GM13977 (cell line): Measurements from ENCODE around the gene ZFAND3.
"Not testable (repeated sequence)": the region's sequence is repeated elsewhere in the genome, so short reads cannot be mapped to it uniquely, and the experiment has no call there.

Experiments
- DNase-seq: peaks from one replicate; pipeline ENCODE4 v3.0.0; 2012; ENCODE audit warnings: low spot score
- CTCF ChIP-seq: IDR thresholded peaks from 2 replicates; pipeline ENCODE4 v1.5.1; 2012; ENCODE audit warnings: mild to moderate bottlenecking, control low read depth; ENCODE audit not compliant: insufficient read depth; ENCODE audit errors: extremely low read depth, missing control alignments
- in situ Hi-C: fragments of 300-500 bp; cut with MboI; formaldehyde crosslinking; loops from one replicate; pipeline ENCODE4 v1.12.0; 2022; ENCODE audit warnings: low sequenced_read_pairs, low pct_unique_long_range_greater_than_20kb, mixed read lengths, inconsistent platforms; ENCODE audit not compliant: unreplicated experiment

Gene ZFAND3

DNA sequence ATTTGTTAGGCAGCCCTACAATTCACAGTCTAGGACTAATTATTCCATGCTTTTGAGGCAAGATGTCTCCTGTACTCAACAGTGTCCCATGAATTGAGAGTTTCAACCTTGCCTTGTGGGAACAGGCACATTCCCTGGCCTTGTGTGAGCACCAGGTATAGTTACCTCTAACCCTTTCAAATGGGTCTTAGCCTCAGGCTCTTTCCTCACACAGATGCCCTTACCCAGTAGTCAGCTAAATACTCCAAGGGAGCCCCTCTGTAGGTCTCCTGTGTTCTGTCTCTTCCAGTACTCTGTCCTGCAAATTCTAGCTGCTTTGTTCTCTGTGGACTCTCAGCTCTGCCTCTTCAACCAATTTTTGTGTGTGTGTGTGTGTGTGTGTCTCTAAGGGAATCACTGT lies 135.3 kb downstream of the ZFAND3 start:
- TF ChIP-seq CTCF, result no peak
- in situ Hi-C loops, result no loop called here

DNA sequence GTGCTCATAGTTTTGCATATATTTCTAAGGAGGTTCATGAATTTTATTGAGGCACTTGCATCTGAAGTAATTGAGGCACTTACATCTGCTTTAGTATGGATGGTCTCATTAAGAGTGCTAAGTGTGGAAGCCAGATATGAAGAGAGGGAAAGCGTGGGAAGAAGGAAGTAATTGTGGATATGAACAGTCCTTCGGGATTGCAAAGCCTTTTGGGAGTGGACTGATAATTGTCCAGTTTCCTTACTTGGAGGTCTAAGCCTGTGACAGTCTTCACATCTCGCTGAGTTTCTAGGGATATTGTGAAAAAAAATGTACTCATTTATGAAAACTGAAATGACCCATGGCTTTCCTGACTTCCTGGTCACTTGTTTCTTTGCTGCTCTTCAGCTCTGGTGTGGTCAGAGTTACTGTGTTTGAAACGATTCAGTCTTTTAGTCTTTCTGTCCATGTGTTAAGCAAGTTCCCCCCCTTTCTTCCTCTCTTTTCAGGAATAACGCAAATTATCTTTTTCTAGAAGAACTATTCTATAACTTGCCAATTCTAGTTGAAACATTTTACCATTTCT lies 137.3 kb downstream of the ZFAND3 start:
- TF ChIP-seq CTCF, result no peak
- DNase-seq, result no peak
- in situ Hi-C loops, result no loop called here

More for the DNA sequence above, 135.3 kb downstream of the ZFAND3 start:
- no peak for DNase-seq

DNA sequence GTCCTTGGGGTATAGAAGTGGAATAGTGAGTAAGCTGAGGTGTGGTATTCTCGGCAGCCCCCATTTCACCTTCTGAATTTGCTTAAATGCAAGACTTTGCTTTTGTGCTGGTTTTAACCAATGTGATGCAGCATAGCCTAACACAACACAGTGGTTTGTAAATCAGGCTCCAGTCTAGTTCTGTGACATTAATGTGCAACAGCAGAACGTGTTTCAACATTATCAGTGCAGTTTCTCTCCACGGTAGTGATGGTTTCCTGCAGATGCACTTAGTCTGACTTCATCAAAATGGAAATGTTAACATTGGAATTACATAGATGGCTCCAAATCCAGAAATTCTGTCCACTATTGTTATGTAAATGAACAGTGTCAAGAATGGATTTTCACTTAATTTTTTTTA lies 139.5 kb downstream of the ZFAND3 start:
- in situ Hi-C loops, result no loop called here

DNA sequence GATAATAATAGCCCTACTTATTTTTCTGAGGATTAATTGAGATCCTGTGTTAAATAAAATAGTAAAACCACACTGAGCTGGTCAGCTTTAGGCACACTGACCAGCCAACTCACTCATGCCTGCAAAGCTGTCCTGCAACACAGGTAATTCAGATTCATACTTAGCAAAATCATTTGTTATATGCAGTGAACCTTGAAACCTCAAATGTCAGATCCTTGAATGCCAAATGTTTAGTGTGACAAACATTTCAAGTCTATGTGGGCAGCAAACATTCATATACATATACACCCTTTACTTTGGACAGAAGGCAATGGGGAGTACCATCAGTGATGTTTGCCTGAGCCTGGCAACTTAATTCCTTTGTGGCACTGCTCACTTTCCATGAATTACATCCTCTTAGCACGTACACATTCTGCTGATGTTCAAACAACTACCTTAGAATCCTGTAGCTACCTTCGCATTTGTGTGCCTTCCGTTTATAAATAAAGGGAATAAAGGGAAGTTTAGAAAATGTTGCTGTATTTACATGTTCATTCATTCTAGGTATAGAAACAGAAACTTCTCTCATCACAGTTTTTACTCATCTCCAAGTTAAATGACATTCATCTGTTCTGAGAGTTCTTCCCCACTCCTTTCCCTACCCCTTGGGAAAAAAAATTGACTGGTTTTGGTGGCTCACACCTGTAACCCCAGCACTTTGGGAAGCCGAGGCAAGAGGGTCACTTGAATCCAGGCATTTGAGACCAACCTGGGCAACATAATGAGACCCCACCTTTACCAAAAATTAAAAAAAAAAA lies 140.8 kb downstream of the ZFAND3 start:
- in situ Hi-C loops, result no loop called here
- TF ChIP-seq CTCF, result no peak

More for the DNA sequence above, 139.5 kb downstream of the ZFAND3 start:
- no peak for TF ChIP-seq CTCF
- no peak for DNase-seq

GRCh38 chr6:37962481-37963080 lies 143.1 kb downstream of the ZFAND3 start:
- DNase-seq, in situ Hi-C loops: not testable (repeated sequence)

More for the DNA sequence above, 140.8 kb downstream of the ZFAND3 start:
- no peak for DNase-seq

GRCh38 chr6:37965964-37966676 lies 146.6 kb downstream of the ZFAND3 start:
- no peak for DNase-seq
- TF ChIP-seq CTCF, result no peak
- in situ Hi-C loops, result no loop called here
